ENCODE results near the gene IKZF5. TPM values are rescaled to one million over a fixed set of nuclear protein-coding genes. Genes with fewer than 3 reads are reported as not detected.
A peak's percentile ranks its signal among the peaks of the same experiment; 100 is the strongest.

IKZF5 gene
- polyA plus RNA-seq, 1 experiment: 4.9 TPM

DNA sequence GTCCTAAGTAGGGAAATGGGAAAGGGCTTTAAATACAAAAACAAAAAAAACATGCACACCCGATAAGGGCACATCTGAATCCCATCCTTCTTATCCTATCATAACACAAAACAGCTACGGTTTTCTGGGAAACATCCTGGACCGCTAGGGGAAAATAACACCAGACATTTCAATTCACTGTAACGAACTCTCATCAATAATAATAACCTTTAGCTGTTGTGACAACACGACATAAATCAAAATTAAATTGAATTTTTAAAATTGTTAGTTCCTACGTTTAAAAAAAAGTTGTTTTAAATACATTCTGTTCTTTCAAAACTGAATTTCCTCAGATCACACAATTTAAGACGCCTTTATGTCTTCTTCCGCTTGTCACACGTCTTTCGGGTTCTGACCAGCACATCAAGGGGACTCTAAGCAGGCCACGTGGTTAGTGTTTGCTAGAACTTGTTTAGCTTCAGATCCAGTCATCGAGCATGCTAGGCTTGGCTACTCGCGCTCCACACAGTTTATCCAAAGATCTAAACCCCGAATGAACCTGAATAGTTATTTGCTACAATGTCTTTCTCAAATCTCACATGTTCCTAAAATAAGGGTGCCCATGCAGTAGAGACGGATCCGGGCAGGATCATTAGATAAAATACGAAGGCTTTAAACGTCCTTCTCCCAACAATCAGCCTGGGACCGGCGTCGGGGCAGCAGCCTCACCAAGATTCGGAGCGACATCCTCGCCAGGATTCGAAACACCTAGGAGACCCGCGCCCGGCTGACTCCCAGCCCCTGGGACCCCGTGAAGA lies 839 bp downstream of the IKZF5 start:
- Histone ChIP-seq H3K27me3 (ENCODE audit: control insufficient read depth, insufficient read depth, low read length) (no peaks in the 10 kb centered on the region), H3K36me3 (ENCODE audit: control insufficient read depth, insufficient read depth, low read length) (no peaks in the 10 kb centered on the region), H3K4me3 (ENCODE audit: low read depth, low read length) (peak overlapping the region; percentile 88)
- CTCF ChIA-PET: interaction anchor here (0.7 to 1.7 kb wide), 5 partner anchors 8 to 27 kb away, joined by 3 to 6 read pairs (median 4); partner anchors contain the start of gene PSTK
- no peak for DNase-seq (ENCODE audit: low read depth)
- POLR2A ChIA-PET: interaction anchor here (0.5 kb wide), 1 partner anchor 12 kb away, joined by 7 read pairs; no protein-coding TSS in a partner anchor
- TF ChIP-seq, protein P1, sequence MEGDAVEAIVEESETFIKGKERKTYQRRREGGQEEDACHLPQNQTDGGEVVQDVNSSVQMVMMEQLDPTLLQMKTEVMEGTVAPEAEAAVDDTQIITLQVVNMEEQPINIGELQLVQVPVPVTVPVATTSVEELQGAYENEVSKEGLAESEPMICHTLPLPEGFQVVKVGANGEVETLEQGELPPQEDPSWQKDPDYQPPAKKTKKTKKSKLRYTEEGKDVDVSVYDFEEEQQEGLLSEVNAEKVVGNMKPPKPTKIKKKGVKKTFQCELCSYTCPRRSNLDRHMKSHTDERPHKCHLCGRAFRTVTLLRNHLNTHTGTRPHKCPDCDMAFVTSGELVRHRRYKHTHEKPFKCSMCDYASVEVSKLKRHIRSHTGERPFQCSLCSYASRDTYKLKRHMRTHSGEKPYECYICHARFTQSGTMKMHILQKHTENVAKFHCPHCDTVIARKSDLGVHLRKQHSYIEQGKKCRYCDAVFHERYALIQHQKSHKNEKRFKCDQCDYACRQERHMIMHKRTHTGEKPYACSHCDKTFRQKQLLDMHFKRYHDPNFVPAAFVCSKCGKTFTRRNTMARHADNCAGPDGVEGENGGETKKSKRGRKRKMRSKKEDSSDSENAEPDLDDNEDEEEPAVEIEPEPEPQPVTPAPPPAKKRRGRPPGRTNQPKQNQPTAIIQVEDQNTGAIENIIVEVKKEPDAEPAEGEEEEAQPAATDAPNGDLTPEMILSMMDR (IDR thresholded peaks at IDR 0.05; ENCODE audit: insufficient read depth, low read depth, low read length): no peak

DNA sequence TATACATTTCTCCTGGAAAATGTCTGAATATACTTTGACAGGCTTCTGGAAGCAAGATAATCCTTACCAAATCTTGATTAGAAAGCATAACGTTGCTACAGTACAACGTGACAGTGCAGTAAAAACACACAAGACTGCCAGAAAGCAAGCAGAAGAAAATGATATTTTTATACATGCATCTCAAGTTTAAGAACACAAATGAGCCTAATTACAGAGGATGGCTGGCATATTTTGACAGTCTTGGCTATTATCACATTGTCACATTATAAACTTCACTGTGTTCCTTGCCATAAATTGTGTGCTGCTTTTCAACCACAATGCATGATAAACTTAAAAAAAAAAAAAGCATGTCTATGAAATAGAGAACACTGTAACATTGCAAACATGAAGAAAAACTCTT lies 4.3 kb downstream of the IKZF5 start:
- no peak overlapping the region for H3K4me3 ChIP-seq (ENCODE audit: low read depth, low read length)
- no peak for DNase-seq (ENCODE audit: low read depth)
- TF ChIP-seq, protein P1 (IDR thresholded peaks at IDR 0.05; ENCODE audit: insufficient read depth, low read depth, low read length): no peak
- ChIA-PET CTCF (interaction anchor here (1.1 to 1.4 kb wide), 3 partner anchors 17 to 22 kb away, joined by 3 read pairs; no protein-coding TSS in a partner anchor), POLR2A (no interaction called here)
- H3K27me3 ChIP-seq (ENCODE audit: control insufficient read depth, insufficient read depth, low read length): no peaks in the 10 kb centered on the region
- no peaks in the 10 kb centered on the region for H3K36me3 ChIP-seq (ENCODE audit: control insufficient read depth, insufficient read depth, low read length)

DNA sequence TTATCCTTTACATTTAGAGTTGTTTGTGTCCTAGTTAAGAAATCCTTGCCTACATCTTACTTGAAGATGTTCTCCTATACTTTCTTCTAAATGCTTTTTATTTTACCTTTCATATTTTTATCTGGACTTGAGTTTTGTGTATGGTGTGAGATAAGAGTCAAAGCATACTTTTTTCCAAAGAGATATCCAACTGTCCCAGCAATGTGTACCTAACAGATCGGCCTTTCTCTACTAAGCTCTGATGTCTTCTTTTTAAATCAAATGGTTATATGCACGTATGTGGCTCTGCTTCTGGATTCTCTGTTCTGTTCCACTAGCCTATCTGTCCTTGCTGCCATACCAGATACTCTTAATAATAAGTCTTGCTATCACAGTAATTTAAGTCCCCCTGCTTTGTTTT lies 7.2 kb downstream of the IKZF5 start:
- H3K4me3 ChIP-seq (ENCODE audit: low read depth, low read length): no peak overlapping the region
- TF ChIP-seq, protein P1 (IDR thresholded peaks at IDR 0.05; ENCODE audit: insufficient read depth, low read depth, low read length): no peak
- no peak for DNase-seq (ENCODE audit: low read depth)
- POLR2A ChIA-PET: no interaction called here
- H3K36me3 ChIP-seq (ENCODE audit: control insufficient read depth, insufficient read depth, low read length): no peaks in the 10 kb centered on the region
- CTCF ChIA-PET: no interaction called here
- no peaks in the 10 kb centered on the region for H3K27me3 ChIP-seq (ENCODE audit: control insufficient read depth, insufficient read depth, low read length)

DNA sequence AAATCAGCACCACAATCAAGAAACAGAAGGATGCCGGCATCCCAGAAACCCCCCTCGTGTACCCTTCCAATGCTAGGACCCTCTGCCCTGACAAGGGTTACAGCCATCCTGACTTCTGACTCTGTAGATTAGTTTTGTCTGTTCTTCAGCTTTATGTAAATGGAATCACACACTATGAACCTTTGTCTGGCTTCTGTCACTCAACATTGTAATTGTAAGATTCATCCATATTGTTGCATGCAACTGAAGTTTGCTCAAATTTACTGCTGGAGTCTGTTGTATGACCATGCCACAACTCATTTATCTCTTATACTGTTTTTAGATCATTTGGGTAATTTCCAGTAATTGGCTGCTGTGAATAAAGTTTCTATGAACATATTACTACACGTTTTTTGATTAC lies 8.4 kb downstream of the IKZF5 start:
- TF ChIP-seq, protein P1 (IDR thresholded peaks at IDR 0.05; ENCODE audit: insufficient read depth, low read depth, low read length): no peak
- Histone ChIP-seq H3K27me3 (ENCODE audit: control insufficient read depth, insufficient read depth, low read length) (no peaks in the 10 kb centered on the region), H3K36me3 (ENCODE audit: control insufficient read depth, insufficient read depth, low read length) (peaks cover 4% of the 10 kb centered on the region), H3K4me3 (ENCODE audit: low read depth, low read length) (no peak overlapping the region)
- no peak for DNase-seq (ENCODE audit: low read depth)
- ChIA-PET POLR2A (no interaction called here), CTCF (interaction anchor here (0.7 to 1.4 kb wide), 3 partner anchors 8 to 11 kb away, joined by 3 to 5 read pairs (median 4); no protein-coding TSS in a partner anchor)

DNA sequence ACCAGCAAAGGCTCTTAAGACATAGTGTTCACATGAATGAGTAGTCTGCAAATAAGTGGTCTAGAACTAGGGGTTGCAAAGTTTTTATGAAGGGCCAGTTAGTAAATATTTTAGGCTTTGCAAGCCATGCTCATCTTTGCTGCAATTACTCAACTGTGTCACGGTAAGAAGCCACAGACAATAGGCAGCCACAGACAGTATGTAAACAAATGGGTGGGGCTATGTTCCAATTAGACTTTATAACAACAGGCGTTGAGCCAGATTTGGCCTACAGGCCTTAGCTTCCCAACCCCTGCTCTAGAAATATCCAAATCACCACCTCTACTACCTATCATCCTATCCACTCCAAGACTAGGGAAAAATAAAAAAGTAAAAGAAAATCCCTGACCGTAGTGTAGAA lies 9.2 kb downstream of the IKZF5 start:
- ChIA-PET POLR2A (no interaction called here), CTCF (interaction anchor here (1.1 to 1.9 kb wide), 3 partner anchors 9 to 16 kb away, joined by 4 to 5 read pairs (median 5); no protein-coding TSS in a partner anchor)
- TF ChIP-seq, protein P1 (IDR thresholded peaks at IDR 0.05; ENCODE audit: insufficient read depth, low read depth, low read length): no peak
- no peak overlapping the region for H3K4me3 ChIP-seq (ENCODE audit: low read depth, low read length)
- peaks cover 4% of the 10 kb centered on the region for H3K36me3 ChIP-seq (ENCODE audit: control insufficient read depth, insufficient read depth, low read length)
- no peaks in the 10 kb centered on the region for H3K27me3 ChIP-seq (ENCODE audit: control insufficient read depth, insufficient read depth, low read length)
- DNase-seq (ENCODE audit: low read depth): no peak
